Muscle layer of duodenum (tissue), 2 donors: Measurements from ENCODE around the gene LRRC27.
A peak's percentile ranks its signal among the peaks of the same experiment; 100 is the strongest.

Experiments used
- H3K27ac ChIP-seq: one replicate; pipeline ENCODE4 v1.7.0; 2013; ENCODE audit warnings: mild to moderate bottlenecking, low read length
- H3K27me3 ChIP-seq: one replicate; pipeline ENCODE4 v1.7.0; 2013; ENCODE audit warnings: low read depth, mild to moderate bottlenecking, control low read depth, low read length
- H3K36me3 ChIP-seq, 2 donors: one replicate each; pipeline ENCODE4 v1.7.0; 2013; ENCODE audit warnings: low read length in 2 of 2, control low read depth in 1 of 2, mild to moderate bottlenecking in 1 of 2; ENCODE audit not compliant: insufficient read depth in 2 of 2, control insufficient read depth in 1 of 2
- H3K4me1 ChIP-seq, 2 donors: one replicate each; pipeline ENCODE4 v1.7.0; 2013; ENCODE audit warnings: low read length in 2 of 2, mild to moderate bottlenecking in 2 of 2, control low read depth in 1 of 2, moderate library complexity in 1 of 2; ENCODE audit not compliant: insufficient read depth in 2 of 2, control insufficient read depth in 1 of 2
- H3K4me3 ChIP-seq, 2 donors: one replicate each; pipeline ENCODE4 v1.7.0; 2013; ENCODE audit warnings: low read length in 2 of 2, low read depth in 1 of 2, mild to moderate bottlenecking in 1 of 2
- H3K9me3 ChIP-seq, 2 donors: one replicate each; pipeline ENCODE4 v1.7.0; 2013; ENCODE audit warnings: low read length in 2 of 2, control low read depth in 1 of 2, mild to moderate bottlenecking in 1 of 2; ENCODE audit not compliant: control insufficient read depth in 1 of 2
- donor health status: healthy.

Gene LRRC27

GRCh38 chr10:132303361-132304115, 28.5 kb upstream of the LRRC27 start:
- Histone ChIP-seq H3K4me3 (no peak overlapping the region), H3K9me3 (no peaks in the 10 kb centered on the region), H3K27ac (no peak overlapping the region), H3K36me3 (no peaks in the 10 kb centered on the region), H3K4me1 (peaks cover 0 to 12% of the 10 kb centered on the region in 2 donors), H3K27me3 (no peaks in the 10 kb centered on the region)

- no peaks in the 10 kb centered on the region for H3K9me3 ChIP-seq
- H3K36me3 ChIP-seq = no peaks in the 10 kb centered on the region
- peaks cover 0 to 18% of the 10 kb centered on the region in 2 donors for H3K4me1 ChIP-seq
- H3K27me3 ChIP-seq = no peaks in the 10 kb centered on the region
- no peak overlapping the region for H3K4me3 ChIP-seq
- H3K27ac ChIP-seq = no peak overlapping the region
These were observed 27.1 kb upstream of the LRRC27 start for GRCh38 chr10:132304756-132305509.

- no peak overlapping the region for H3K4me3 ChIP-seq
- H3K36me3 ChIP-seq = no peaks in the 10 kb centered on the region
- no peak overlapping the region for H3K27ac ChIP-seq
- peaks cover 0 to 18% of the 10 kb centered on the region in 2 donors for H3K4me1 ChIP-seq
- no peaks in the 10 kb centered on the region for H3K9me3 ChIP-seq
- no peaks in the 10 kb centered on the region for H3K27me3 ChIP-seq
These were observed 26.2 kb upstream of the LRRC27 start for GRCh38 chr10:132305654-132306342.

GRCh38 chr10:132306343-132306685, 25.7 kb upstream of the LRRC27 start:
- Histone ChIP-seq H3K9me3 (no peaks in the 10 kb centered on the region), H3K4me3 (no peak overlapping the region), H3K36me3 (no peaks in the 10 kb centered on the region), H3K27ac (no peak overlapping the region), H3K27me3 (no peaks in the 10 kb centered on the region), H3K4me1 (peaks cover 0 to 18% of the 10 kb centered on the region in 2 donors)

DNA sequence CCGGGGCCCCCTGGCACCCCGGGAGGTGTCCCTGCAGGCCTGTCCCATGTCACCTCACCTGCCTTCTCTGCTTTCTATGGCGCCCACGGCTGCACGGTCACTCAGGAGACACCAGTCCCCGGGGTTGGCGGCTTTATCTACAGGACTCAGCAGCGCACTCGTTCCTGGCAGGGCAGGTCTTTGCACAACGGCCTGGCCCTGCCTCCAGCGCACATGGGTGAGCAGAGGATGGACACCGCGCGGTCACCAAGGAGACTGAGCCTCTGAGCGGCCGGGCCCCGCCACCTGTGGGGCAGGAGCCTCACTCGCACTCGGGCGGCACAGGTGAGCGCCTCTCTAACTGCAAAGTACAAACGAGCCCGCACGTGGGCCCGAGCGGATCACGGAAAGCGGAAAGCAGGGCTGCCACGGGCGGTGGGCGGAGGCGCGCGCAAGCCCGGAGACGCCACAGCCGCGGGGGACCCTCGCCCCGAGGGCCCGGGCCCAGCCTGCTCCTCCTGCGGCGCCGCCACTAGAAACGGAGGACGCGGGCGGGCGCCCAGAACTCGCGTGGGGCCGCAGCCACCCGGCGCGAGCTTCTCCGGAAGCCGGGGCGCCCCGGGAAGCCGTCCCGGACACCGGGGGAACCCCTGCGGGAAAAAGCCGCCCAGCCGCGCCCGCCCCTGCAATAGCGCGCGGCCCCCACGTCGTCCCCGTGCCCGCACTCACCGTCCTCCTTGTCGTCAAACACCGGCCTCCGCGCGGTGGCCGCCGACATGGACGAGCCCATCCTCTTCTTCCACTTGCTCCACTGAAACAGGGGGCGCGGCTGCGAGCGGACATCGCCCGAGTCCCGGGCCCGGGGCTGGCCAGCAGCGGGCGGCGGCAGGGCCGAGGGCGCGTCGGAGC, 24.9 kb upstream of the LRRC27 start:
- no peak overlapping the region for H3K27ac ChIP-seq

DNA sequence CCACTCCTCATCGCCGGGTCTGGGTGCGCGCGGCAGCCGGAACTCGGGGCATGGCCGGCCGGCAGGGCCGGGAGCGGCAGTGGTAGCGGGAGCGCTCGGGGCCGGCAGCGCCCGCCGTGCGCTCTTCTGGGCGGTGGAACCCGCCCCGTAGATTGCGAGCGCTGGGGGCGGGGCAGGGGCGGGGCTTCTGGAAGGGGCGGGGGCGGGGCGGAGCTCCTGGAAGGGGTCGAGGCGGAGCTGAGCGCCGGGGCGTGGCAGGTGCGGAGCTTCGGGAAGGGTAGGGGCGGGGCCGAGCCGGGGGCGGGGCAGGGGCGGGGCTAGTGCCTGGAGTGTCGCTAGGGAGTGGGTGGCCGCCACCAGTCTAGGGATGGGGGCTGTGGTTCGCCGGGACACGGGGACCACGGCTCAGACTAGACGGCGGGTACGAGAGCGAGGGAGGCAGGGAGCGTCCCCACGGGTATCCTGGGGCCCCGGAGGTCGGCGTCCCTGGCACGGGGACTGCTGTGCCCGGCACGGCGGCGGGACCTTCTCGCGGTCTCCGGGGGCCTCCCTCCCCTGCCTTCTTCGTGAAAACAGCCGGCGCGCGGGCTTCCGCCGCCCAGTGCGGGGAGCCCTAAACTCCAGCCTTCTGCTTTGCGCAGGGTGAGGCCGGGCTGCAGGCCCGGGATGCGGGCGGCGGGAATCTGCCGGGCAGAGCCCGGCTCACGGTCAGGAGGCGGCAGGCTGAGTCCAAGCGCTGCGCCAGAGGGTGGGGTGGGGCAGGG, 24.0 kb upstream of the LRRC27 start, which contains the start of gene STK32C:
Gene STK32C, minus strand, starts transcription at position 128 of the 764 bp plus-strand sequence. Its CDS starts 117 bp downstream, at position 11.
- H3K27ac ChIP-seq = no peak within 1 kb of the TSS

More for the DNA sequence above, 24.9 kb upstream of the LRRC27 start:
- peaks cover 0 to 18% of the 10 kb centered on the region in 2 donors for H3K4me1 ChIP-seq
- H3K27me3 ChIP-seq = no peaks in the 10 kb centered on the region
- no peaks in the 10 kb centered on the region for H3K36me3 ChIP-seq
- no peaks in the 10 kb centered on the region for H3K9me3 ChIP-seq
- H3K4me3 ChIP-seq = peak overlapping the region; percentile 11 to 69

DNA sequence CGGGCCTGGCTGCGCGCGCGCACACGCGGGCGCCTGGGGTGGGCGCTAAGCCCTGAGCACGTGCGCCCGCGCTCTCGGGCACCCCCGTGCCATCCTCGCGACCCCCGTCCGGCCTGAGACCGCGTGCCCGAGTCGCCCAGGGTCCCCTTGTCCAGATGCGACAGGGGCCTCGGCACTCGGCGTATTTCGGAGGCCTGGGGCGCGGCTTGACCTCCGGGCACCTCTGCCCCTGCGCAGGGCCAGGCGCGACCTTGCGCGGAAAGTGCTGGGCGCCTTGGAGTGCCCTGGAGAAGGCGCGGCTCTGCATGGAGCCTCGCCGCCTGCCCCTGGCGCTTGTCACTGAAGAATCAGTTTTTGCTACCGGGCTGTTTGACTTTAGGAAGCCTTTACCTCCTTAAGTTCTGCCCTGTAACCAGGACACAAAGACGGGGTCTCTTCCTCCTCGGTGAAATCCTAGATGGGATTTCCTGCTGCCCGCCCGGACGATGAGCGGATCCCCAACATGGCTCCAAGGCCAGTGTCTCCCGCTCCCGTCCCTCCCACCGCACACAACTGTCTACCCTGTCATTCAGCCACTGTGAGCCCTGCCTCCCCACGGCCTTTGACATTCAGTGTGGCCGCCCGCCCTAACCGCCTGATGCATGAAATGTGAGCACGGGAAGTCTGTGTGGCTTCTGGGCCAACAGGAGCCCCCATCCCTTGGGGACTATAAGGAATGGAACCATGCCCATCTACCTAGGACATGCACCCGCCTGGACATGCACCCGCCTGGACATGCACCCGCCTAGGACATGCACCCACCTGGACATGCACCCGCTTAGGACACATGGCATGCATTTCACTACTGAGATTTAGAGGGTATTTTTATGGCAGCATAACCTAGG, 23.2 kb upstream of the LRRC27 start:
- peak overlapping the region; percentile 39 to 72 for H3K4me3 ChIP-seq
- H3K9me3 ChIP-seq = no peaks in the 10 kb centered on the region
- peaks cover 0 to 18% of the 10 kb centered on the region in 2 donors for H3K4me1 ChIP-seq
- H3K27me3 ChIP-seq = no peaks in the 10 kb centered on the region
- no peak overlapping the region for H3K27ac ChIP-seq
- no peaks in the 10 kb centered on the region for H3K36me3 ChIP-seq

More for the DNA sequence above, 24.0 kb upstream of the LRRC27 start, which contains the start of gene STK32C:
- no peaks in the 10 kb centered on the region for H3K27me3 ChIP-seq
- H3K4me3 ChIP-seq = peak within 1 kb of the TSS; percentile 39 to 72
- H3K4me1 ChIP-seq = peaks cover 0 to 18% of the 10 kb centered on the region in 2 donors
- H3K36me3 ChIP-seq = no peaks in the 10 kb centered on the region
- no peaks in the 10 kb centered on the region for H3K9me3 ChIP-seq

DNA sequence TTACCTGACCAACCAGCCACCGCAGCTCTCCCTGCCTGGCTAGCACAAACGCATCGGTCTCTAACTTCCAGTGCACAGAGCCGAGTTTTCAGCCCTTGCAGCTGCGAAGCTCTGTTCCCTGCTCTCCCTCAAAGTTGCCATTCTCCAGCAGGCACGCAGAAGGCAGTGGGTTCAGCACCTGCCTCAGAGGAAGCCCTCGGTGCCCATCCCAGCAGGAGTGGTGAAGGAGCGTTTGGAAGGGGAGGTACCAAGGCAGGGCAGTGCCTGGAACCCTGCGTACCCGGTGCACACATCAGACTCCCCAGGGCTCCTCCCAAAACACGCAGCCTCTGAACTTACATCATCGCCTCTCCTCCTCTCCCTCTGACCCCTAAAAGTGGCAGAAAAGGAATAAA, 22.5 kb upstream of the LRRC27 start:
- H3K27me3 ChIP-seq = no peaks in the 10 kb centered on the region
- peaks cover 0 to 18% of the 10 kb centered on the region in 2 donors for H3K4me1 ChIP-seq
- no peaks in the 10 kb centered on the region for H3K36me3 ChIP-seq
- H3K9me3 ChIP-seq = no peaks in the 10 kb centered on the region
- no peak overlapping the region for H3K27ac ChIP-seq
- no peak overlapping the region for H3K4me3 ChIP-seq

DNA sequence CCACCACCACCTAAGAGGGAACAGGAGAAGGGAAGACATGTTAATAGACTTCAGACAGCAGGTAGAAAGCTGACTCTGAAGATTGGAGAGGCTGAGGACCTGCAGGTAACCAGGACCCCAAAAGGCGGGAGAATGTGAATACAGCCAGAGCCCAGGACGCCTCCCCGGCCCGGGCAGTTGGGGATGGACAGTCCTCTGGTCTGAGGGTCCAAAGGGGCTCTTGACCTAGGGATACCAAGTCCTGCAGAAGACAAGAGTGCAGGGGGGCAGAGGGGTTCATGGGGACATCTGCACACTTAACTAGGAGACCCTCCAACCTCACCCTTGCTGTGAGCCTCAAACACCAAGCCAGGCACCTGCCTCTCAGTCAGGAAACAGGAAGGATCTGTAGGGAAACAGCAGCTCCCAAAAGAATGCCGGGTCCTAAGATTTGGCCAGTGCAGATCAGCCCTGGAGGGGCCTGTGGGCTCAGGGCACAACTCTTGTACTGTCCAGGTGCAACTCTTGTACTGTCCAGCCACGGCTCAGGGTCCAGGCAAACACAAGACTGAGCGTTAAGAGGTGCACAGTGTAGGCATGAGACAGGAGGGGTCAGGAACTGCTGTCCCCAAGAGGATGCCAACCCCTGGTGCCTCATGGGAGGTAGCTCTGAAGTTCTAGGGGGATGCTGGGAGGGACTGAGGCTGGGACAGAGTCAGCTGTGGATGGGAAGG, 22.0 kb upstream of the LRRC27 start:
- H3K4me3 ChIP-seq = no peak overlapping the region
- H3K27ac ChIP-seq = no peak overlapping the region
- no peaks in the 10 kb centered on the region for H3K36me3 ChIP-seq
- H3K4me1 ChIP-seq = peaks cover 0 to 18% of the 10 kb centered on the region in 2 donors
- H3K27me3 ChIP-seq = no peaks in the 10 kb centered on the region
- no peaks in the 10 kb centered on the region for H3K9me3 ChIP-seq
